Ishikawa (cell line): Measurements from ENCODE around the gene ZNF737.

Source experiments
- CEBPB ChIP-seq: IDR thresholded peaks from 2 replicates; pipeline ENCODE4 v1.6.1; 2012
- CREB1 ChIP-seq: IDR thresholded peaks from 2 replicates; pipeline ENCODE4 v1.6.1; 2012; ENCODE audit warnings: low read depth
- EGR1 ChIP-seq: IDR thresholded peaks from 2 replicates; pipeline ENCODE4 v1.6.1; 2012
- EP300 ChIP-seq: IDR thresholded peaks from 2 replicates; pipeline ENCODE4 v1.6.1; 2012; ENCODE audit warnings: borderline replicate concordance
- FOXM1 ChIP-seq: IDR thresholded peaks from 2 replicates; pipeline ENCODE4 v1.6.1; 2012; ENCODE audit warnings: low read depth, borderline replicate concordance
- MAX ChIP-seq: IDR thresholded peaks from 2 replicates; pipeline ENCODE4 v1.6.1; 2012
- NFIC ChIP-seq: IDR thresholded peaks from 2 replicates; pipeline ENCODE4 v1.6.1; 2012
- RAD21 ChIP-seq: IDR thresholded peaks from 2 replicates; pipeline ENCODE4 v1.6.1; 2012; ENCODE audit warnings: low read depth
- REST ChIP-seq: IDR thresholded peaks from 2 replicates; pipeline ENCODE4 v1.6.1; 2012; ENCODE audit warnings: low read depth, mild to moderate bottlenecking
- TAF1 ChIP-seq: IDR thresholded peaks from 2 replicates; pipeline ENCODE4 v1.6.1; 2012; ENCODE audit warnings: low read depth, mild to moderate bottlenecking
- TCF12 ChIP-seq: IDR thresholded peaks from 2 replicates; pipeline ENCODE4 v1.6.1; 2012; ENCODE audit warnings: low read depth
- TEAD4 ChIP-seq: IDR thresholded peaks from 2 replicates; pipeline ENCODE4 v1.6.1; 2012
- USF1 ChIP-seq: IDR thresholded peaks from 2 replicates; pipeline ENCODE4 v1.6.1; 2012
- YY1 ChIP-seq: IDR thresholded peaks from 2 replicates; pipeline ENCODE4 v1.6.1; 2012; ENCODE audit warnings: low read depth
- ZBTB7A ChIP-seq: IDR thresholded peaks from 2 replicates; pipeline ENCODE4 v1.6.1; 2012; ENCODE audit warnings: low read depth

Gene ZNF737

GRCh38 chr19:20558011-20558410, 7.6 kb downstream of the ZNF737 start:
- TF ChIP-seq ZBTB7A = no peak
- TF ChIP-seq TCF12 = no peak
- no peak for TF ChIP-seq YY1
- TF ChIP-seq CEBPB = no peak
- no peak for TF ChIP-seq NFIC
- TF ChIP-seq FOXM1 = no peak
- no peak for TF ChIP-seq RAD21
- no peak for TF ChIP-seq EP300
- no peak for TF ChIP-seq CREB1
- no peak for TF ChIP-seq EGR1
- TF ChIP-seq TAF1 = no peak
- no peak for TF ChIP-seq REST
- TF ChIP-seq USF1 = no peak
- no peak for TF ChIP-seq TEAD4

DNA sequence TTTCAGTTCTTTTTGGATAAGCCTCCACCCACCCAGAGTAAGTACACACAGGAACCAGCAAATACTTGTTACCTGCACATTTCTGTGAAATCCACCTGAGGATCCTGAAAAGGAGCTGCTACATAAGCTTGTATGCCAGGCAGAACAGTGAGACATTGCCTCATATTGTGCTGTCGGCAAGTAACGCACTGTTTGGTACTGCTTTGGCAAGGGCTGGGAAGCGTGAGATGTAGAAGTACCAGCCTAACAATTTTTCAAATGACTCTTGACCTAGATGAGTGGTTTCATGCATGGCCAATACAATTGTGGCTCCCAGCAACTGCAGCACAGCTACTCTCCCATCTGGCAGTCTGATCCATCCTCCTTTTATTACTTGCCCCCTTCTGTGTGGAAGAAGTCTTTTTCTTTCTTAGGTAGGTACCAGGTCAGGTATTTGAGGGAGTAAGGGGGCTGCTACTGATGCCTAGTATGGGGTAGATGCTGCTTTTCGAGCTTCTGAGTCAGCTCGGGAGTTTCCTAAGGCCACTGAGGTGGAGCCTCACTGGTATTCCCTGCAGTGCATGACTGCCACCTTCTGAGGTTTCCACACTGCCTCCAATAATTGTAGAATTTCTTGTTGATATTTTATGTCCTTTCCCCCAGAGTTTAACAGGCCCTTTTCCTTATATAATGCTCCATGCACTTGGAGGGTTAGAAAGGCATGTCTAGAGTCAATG, 52.2 kb downstream of the ZNF737 start:
- TF ChIP-seq EGR1 (no peak), CREB1 (no peak), MAX (no peak), ZBTB7A (no peak), TEAD4 (no peak), CEBPB (no peak), NFIC (no peak), FOXM1 (no peak), RAD21 (no peak), USF1 (no peak), YY1 (no peak)

DNA sequence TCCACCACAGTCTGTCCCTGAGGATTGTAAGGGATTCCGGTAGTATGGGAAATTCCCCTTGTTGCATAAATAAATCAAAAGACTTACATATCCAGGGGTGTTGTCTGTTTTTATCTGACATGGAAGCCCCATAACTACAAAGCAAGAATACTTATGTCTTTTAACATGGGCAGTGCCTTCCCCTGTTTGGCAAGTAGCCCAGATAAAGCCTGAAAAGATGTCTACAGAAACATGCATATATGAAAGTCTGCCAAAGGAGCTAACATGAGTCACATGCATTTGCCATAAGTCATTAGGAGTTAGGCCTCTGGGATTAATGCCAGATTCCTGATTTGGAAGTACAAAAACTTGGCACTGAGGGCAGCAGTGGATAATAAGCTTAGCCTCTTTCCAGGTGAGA, 62.1 kb downstream of the ZNF737 start:
- no peak for TF ChIP-seq NFIC
- TF ChIP-seq REST = no peak
- TF ChIP-seq CREB1 = no peak
- TF ChIP-seq RAD21 = no peak
- no peak for TF ChIP-seq FOXM1
- TF ChIP-seq ZBTB7A = no peak
- no peak for TF ChIP-seq YY1
- no peak for TF ChIP-seq EP300
- TF ChIP-seq USF1 = no peak
- no peak for TF ChIP-seq TCF12
- TF ChIP-seq CEBPB = no peak
- TF ChIP-seq TEAD4 = no peak
- no peak for TF ChIP-seq MAX
- no peak for TF ChIP-seq EGR1
- TF ChIP-seq TAF1 = no peak
